Endothelial cell of umbilical vein (primary cell): ENCODE data around the gene JMJD7.

Experiments
- EZH2 ChIP-seq: IDR thresholded peaks from 2 replicates; pipeline ENCODE4 v1.6.1; 2012; ENCODE audit warnings: borderline replicate concordance, low read depth, mild to moderate bottlenecking, moderate library complexity, low read length, inconsistent platforms; ENCODE audit not compliant: severe bottlenecking
- POLR2AphosphoS5 ChIP-seq: IDR thresholded peaks from 2 replicates; pipeline ENCODE4 v1.6.1; 2012; ENCODE audit warnings: low read depth, mild to moderate bottlenecking, control low read depth, low read length, moderate library complexity; ENCODE audit not compliant: insufficient read depth
- TF ChIP-seq, protein P1 (sequence below), 2 donors: IDR thresholded peaks; 1 replicate in 1 of 2; 2 replicates in 1 of 2; pipeline ENCODE4 v1.5.1; 2011; ENCODE audit warnings: low read length in 2 of 2, mild to moderate bottlenecking in 2 of 2, moderate library complexity in 2 of 2, control low read depth in 1 of 2, inconsistent platforms in 1 of 2, low read depth in 1 of 2; ENCODE audit not compliant: insufficient read depth in 1 of 2; ENCODE audit errors: extremely low read depth in 1 of 2
- TF ChIP-seq, protein P2 (sequence below): IDR thresholded peaks from 2 replicates; pipeline ENCODE4 v1.6.1; 2011; ENCODE audit not compliant: insufficient read depth, insufficient read length

DNA sequence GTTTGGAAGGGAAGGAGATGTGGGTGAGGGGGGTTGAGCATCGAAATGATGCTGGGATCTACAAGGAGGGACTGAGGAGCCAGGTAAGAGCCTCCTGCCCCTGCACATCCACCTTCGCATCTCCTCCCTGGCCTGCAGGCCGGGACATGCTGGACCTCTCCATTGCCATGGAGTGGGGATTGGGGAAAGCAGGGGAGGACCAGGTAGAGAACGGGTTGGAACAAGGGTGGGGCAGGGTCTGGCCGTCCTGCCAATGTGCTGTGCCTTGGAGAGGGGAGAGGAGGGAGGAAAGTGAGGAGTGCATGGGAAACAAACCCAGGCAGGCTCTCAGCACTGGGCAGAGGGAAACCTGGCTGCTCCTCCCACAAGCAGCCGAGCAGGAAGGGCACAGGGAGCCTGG lies 21.3 kb downstream of the JMJD7 start:
- no peak for TF ChIP-seq POLR2AphosphoS5
- TF ChIP-seq, protein P1, sequence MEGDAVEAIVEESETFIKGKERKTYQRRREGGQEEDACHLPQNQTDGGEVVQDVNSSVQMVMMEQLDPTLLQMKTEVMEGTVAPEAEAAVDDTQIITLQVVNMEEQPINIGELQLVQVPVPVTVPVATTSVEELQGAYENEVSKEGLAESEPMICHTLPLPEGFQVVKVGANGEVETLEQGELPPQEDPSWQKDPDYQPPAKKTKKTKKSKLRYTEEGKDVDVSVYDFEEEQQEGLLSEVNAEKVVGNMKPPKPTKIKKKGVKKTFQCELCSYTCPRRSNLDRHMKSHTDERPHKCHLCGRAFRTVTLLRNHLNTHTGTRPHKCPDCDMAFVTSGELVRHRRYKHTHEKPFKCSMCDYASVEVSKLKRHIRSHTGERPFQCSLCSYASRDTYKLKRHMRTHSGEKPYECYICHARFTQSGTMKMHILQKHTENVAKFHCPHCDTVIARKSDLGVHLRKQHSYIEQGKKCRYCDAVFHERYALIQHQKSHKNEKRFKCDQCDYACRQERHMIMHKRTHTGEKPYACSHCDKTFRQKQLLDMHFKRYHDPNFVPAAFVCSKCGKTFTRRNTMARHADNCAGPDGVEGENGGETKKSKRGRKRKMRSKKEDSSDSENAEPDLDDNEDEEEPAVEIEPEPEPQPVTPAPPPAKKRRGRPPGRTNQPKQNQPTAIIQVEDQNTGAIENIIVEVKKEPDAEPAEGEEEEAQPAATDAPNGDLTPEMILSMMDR (IDR thresholded peaks at IDR 0.05; ENCODE audit: extremely low read depth in 1 of 2, insufficient read depth in 1 of 2, low read depth in 1 of 2, low read length in 2 of 2): no peak
- no peak for TF ChIP-seq EZH2
- TF ChIP-seq, protein P2, sequence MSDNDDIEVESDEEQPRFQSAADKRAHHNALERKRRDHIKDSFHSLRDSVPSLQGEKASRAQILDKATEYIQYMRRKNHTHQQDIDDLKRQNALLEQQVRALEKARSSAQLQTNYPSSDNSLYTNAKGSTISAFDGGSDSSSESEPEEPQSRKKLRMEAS: no peak
